GM21381 (cell line): Measurements from ENCODE around the gene CAPN10.

Experiments
- ATAC-seq: cut with Tn5 transposase; IDR thresholded peaks from one replicate; pipeline ENCODE4 v1.9.1; 2021; ENCODE audit warnings: mild to moderate bottlenecking, moderate library complexity; ENCODE audit not compliant: unreplicated experiment

Gene CAPN10

GRCh38 chr2:240636563-240637115 lies 50.1 kb downstream of the CAPN10 start:
- ATAC-seq: no peak

- ATAC-seq: no peak
These were observed 50.8 kb downstream of the CAPN10 start for GRCh38 chr2:240637116-240637900.

DNA sequence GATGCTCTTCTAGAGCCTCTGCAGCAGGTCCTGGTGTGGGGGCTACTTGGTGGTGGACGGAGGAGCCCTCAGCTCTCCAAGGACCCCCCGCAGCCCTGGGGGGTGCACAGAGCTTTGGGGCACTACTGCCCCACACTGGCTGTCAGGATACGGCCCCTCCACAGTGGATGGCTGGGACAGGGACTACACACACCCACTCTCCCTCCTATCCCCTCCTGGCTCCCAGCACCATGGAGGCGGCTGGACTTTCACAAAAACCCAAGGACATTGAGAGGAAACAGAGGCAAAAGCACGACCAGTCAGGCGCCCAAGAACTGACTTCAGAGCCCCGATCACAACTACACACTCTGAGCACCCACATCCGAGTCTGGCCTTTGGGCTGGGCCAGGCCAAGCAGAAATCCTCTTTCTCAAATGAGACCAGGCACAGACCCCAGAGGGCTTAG lies 51.4 kb downstream of the CAPN10 start:
- no peak for ATAC-seq

GRCh38 chr2:240638512-240639160 lies 52.1 kb downstream of the CAPN10 start:
- no peak for ATAC-seq

DNA sequence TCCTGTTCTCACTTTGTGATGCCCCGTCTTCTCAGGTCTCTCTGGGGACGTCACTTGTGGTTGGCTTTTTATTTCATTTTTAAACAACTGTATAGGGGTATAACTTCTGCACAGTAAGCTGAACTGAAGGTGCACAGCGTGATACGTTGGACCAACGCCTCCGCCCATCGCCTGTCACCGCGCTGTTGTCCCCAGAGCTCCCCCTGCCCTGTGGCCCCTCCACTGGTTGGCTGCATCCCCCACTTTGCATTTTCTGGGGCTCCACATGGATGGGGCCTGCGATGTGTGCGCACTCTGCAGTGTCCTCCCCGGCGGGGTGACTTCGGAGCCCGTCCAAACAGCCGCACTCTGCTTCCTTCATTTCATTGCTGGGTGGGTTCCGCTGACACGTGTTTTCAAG lies 53.0 kb downstream of the CAPN10 start:
- no peak for ATAC-seq

DNA sequence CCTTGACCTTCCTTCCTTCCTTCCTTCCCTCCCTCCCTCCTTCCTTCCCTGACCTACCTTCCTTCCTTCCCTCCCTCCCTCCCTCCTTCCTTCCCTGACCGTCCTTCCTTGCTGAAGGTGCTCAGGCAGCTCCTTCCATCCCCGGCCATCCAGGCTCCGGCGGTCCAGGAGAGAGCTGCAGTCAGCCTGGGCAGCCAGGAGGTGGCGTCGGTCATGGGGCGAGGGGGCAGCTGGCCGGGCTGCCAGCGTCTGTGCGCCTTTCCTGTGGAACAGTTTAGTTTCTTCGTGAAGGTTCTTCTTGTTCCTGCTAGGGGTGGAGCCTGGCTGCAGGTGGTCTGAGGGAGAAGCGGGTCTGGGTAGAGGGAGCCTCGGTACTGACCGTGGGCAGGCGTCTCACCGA lies 54.4 kb downstream of the CAPN10 start:
- ATAC-seq: no peak

DNA sequence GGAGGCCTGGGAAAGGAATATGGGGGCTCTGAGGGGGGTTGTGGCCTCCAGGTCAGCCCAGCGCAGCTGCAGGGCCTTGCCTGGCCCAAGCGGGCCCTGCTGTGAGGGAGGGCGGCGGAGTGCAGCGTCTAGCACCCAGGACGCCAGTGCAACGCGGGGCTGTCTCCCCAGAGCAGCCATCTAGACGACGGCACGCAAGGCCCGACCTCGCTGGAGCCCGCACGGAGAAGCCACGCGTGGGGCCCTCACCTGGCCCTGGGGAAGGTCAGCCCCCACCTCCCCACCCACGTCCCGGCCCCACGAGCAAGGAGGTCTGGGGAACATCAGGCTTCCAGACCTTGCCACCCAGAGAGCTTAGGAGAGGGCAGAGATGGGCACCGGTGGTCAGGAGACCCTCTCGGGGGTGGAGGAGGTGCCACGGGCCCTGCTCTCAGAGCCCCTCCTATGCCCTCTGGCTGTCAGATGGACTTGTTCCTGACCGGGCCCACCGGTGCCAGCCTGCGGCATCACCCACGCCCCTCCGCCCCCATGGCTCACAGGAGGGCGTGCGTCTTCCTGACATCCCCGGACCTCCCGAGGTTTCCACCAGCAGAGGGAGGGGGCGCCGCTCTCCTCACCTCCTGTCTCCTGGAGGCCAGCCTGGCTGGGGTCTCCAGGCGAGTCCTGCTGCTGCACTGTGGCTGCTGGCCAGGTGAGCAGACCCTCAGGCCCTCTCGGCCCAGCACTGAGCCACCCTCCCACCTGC lies 55.7 kb downstream of the CAPN10 start:
- ATAC-seq: no peak

GRCh38 chr2:240642806-240643092 lies 56.2 kb downstream of the CAPN10 start:
- ATAC-seq: no peak

- no peak for ATAC-seq
These were observed 56.7 kb downstream of the CAPN10 start for GRCh38 chr2:240643093-240643810.

DNA sequence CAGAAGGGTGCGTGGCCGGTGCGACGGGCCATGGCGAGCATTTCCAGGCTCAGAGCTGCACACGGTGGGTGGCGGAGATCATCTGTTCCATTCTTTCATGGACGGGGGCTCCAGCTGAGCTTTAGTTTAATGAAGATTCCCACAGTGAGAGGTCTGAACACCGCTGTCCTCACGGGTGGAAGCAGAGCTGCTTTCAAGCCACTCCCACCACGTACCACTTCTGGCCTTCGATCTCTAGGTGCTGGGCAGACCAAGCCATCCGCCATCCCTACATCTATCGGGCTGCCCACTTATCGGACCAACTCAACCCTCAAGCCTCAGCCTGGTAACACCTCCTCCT lies 57.2 kb downstream of the CAPN10 start:
- no peak for ATAC-seq

DNA sequence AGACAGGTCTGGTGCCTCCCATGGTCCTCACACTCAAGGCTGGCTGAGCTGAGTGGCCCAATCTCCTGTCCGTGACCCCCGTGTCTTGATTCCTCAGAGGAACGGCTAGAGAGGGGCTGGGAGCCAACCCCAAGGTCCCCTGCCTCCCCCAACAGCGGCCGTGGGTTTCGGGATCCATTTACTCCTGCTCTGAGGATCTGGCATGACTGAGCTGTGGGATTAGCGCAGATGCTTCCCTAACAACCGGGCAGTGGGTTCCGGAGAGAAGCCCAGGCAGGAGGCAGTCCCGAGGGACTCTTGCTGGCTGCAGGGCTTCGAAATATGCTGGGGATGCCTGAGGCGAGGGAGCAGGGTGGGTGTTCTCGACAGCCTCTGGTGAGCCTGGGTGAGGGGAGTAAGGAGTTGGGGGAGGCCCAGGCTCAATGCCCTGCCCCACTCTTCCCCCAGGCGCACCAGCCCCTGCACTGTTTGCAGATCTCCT lies 57.7 kb downstream of the CAPN10 start:
- no peak for ATAC-seq

DNA sequence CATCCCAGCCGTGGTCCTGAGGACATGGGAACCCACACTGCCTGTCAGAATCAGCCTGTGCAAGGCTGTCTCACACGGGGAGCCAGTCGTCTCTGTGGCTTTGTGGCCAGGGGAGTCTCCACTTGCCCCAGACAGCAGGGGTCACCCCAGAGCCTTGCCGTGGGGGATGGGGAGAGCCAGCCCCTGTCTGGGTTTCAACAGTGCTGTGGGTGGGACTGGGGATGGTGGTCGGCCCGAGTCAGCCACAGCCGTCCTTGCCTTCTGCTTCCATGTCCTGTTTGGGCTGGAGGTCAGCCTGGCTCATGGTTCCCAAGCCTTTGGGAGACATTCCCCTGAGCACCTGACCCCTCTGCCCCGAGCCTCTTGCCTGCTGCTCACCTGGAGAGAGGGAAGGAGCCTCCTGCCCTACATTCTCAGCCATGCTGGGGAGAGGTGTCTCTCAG lies 58.3 kb downstream of the CAPN10 start:
- ATAC-seq: no peak

- no peak for ATAC-seq
These were observed 58.8 kb downstream of the CAPN10 start for GRCh38 chr2:240645346-240645745.

DNA sequence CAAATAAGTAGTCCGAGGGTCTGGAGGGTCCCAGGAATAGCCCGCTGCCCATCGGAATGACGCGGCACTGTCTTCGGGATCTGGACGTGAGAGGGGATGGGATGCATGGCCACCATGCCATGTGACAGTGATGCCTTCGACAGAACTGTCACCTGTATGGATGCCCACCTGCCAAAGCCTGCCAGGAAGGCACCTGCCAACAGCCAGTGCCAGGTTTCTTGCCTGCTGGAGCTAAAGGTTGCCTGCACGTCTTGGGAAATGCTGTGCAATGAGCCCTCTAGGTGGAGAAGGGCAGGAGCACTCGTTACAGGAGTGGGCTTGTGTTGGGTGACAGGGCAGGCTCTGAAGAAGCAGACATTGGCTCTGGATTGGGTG lies 59.3 kb downstream of the CAPN10 start:
- ATAC-seq: no peak

DNA sequence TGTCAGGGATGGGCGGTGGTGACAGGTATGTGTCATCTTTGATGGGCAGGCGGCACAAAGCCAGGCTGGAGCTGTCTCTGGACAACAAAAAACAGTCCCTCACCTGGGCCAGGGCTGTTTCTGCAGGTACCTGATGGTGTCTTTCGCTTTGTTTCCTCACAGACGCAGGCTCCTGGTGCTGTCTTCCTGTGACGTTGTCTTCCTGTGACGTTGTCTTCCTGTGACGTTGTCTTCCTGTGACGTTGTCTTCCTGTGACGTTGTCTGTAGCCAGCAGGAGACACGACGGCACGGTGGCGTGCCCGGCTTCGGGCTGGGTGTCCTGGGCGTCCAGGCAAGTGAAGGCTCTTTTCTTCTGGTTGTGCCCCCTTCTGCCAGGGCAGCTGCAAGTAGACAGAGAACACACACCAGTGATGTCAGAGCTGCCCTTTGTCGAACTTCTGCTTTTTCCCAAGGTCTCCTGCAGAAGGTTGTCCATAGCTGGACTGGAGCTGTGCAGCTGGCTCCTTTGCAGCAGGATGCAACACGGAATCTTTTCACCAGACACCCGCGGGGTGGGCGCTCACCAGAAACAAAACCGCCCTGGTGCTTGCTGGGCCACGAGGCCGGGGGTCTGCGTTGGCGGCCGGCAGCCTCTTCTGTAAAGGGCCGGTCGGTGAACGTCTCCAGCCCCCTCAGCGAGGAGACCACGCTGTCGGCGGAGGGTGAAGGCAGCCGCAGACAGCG lies 59.8 kb downstream of the CAPN10 start:
- no peak for ATAC-seq

GRCh38 chr2:240646900-240647502 lies 60.5 kb downstream of the CAPN10 start:
- ATAC-seq: no peak

- ATAC-seq: no peak
These were observed 61.1 kb downstream of the CAPN10 start for GRCh38 chr2:240647503-240648154.

DNA sequence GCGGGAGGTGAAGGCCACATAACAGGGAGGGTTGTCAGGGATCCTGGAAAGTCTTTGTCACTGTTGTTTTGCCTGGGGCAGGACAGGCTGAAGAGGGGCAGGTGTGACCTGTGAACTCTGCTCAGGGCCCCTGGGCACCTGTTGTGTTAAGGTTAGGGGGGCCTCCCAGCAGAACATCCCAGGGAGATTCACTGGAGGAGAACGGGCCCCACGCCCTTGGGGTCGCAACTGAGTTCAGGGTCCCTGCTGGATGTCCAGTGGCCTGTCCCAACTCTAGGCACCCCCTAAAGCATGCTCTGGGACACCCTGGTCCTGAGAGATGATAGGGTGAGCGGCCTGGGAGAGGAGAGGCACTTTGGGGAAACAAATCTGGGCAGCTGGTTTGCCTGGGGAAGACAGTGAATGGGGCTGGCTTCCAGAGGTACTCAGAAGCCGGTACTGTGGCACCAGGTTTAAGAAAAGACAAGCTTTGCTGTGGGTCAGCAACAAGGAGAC lies 61.7 kb downstream of the CAPN10 start:
- ATAC-seq: no peak
